IPS-18a (cell line): ENCODE measurements around the gene CFAP57.

Experiments used
- H3K27ac ChIP-seq: one replicate; pipeline ENCODE4 v1.5.1; 2013; ENCODE audit warnings: low read length
- H3K27me3 ChIP-seq: one replicate; pipeline ENCODE4 v1.6.1; 2013; ENCODE audit warnings: mild to moderate bottlenecking, low read length; ENCODE audit not compliant: control insufficient read depth, insufficient read depth
- H3K36me3 ChIP-seq: one replicate; pipeline ENCODE4 v1.6.1; 2013; ENCODE audit warnings: low read depth, low read length; ENCODE audit not compliant: control insufficient read depth
- H3K4me1 ChIP-seq: one replicate; pipeline ENCODE4 v1.6.1; 2013; ENCODE audit warnings: low read depth, low read length; ENCODE audit not compliant: control insufficient read depth
- H3K4me3 ChIP-seq: one replicate; pipeline ENCODE4 v1.5.1; 2013; ENCODE audit warnings: low read length
- H3K9ac ChIP-seq: one replicate; pipeline ENCODE4 v1.6.1; 2013; ENCODE audit warnings: mild to moderate bottlenecking, low read length, moderate library complexity
- H3K9me3 ChIP-seq: one replicate; pipeline ENCODE4 v1.6.1; 2013; ENCODE audit warnings: low read depth, low read length; ENCODE audit not compliant: control insufficient read depth

Gene CFAP57

DNA sequence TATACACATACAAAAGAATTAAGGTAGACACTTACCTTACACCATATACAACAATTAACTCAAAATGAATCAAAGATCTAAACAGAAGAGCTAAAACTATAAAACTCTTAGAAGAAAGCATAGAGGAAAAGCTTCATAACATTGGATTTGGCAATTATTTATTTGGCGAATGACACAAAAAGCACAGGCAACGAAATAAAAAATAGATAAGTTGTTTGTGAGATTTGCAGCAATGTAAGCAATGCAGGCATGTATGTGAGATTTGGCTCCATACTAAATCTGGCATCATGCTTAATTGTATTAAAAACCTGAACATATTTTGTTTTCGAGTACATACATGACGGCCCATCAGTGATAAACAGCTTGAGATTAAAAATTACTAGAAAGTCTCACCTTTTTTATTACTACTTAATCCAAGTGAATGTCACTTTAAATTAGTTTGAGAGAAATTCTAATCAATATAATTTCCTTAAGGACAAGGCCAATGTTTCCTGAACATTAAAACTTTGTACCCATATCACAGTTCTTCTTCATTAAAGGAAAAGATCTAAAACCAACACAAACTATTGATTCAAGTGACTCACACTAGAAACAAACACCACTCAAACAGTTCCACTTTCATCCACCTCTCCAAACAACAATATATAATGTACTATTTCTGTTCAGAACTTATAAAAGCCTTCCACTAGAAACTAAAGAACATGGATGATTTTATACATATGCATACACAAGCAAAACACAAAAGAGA is 74.5 kb downstream of the CFAP57 start:
- no peaks in the 10 kb centered on the region for H3K27me3 ChIP-seq
- H3K9me3 ChIP-seq: peaks cover 24% of the 10 kb centered on the region
- no peak overlapping the region for H3K4me3 ChIP-seq
- no peak overlapping the region for H3K9ac ChIP-seq
- no peak overlapping the region for H3K27ac ChIP-seq
- H3K36me3 ChIP-seq: no peaks in the 10 kb centered on the region
- H3K4me1 ChIP-seq: no peaks in the 10 kb centered on the region

DNA sequence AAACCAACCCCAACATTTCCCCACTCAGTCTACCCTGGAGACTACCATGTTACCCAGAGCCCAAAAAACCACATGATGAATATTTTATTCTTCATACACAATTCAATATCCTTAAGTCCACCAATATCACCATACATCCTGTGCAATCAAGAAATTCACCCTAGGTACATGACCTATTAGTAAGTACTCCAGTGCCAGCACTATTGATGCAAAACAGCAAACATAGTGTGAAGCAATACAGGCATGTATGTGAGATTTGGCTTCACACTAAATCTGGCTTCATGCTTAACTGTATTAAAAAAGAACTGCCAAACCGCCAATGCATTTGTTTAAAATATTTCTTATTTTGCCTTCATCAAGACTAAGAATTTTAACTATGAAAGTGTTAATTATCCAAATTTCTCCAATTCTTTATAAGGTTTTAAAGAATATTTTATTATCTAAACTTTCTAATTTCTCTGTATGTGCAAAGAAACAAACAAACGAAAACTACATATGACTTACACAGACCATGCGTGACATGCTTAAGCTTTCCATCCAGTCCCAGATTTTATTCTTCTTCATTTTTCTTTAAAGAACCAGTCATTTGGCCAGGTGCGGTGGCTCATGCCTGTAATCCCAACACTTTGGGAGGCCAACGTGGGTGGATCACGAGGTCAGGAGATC is 75.3 kb downstream of the CFAP57 start:
- no peaks in the 10 kb centered on the region for H3K27me3 ChIP-seq
- peaks cover 24% of the 10 kb centered on the region for H3K9me3 ChIP-seq
- H3K36me3 ChIP-seq: no peaks in the 10 kb centered on the region
- H3K4me1 ChIP-seq: no peaks in the 10 kb centered on the region
- no peak overlapping the region for H3K9ac ChIP-seq
- H3K4me3 ChIP-seq: no peak overlapping the region
- H3K27ac ChIP-seq: no peak overlapping the region

DNA sequence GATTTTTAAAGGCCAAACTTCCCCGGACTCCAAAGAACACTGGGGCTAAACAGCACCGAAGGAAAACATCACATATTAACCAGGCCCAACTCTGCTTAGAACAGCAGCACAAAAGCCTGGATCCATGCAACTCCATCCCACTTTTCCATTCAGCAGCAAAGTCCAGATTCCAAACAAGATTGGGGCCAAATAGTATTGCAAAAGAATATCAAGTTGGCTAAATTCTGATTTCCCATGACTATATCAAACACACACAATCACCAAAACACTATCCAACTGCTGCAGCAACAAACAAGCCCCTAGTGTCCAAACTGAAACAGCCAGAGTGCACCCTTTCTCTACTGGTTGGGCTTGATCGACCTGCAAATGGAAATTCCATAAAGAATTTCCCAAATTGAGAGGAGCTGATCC is 78.2 kb downstream of the CFAP57 start:
- Histone ChIP-seq H3K4me1 (no peaks in the 10 kb centered on the region), H3K9ac (no peak overlapping the region)

DNA sequence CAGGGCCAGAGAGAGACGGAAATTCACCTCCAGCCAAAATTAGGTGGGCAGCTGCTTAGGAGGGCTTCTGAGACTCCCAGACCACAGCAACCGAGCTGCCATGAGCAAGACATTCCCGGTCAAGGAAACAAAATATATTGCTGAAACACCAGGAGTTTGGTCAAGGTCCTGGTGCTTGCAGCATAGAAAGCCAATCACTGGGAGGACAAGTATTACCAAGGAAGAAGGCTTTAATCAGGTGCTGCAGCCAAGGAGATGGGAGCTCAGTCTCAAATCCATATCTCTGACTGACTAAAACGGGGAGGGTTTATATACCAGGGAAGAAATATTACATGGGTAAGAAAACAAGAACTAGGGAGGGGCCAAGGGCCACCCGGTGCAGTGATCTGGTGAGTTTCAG is 78.9 kb downstream of the CFAP57 start:
- no peak overlapping the region for H3K9ac ChIP-seq
- H3K9me3 ChIP-seq: peaks cover 13% of the 10 kb centered on the region

More for the DNA sequence above, 78.2 kb downstream of the CFAP57 start:
- Histone ChIP-seq H3K9me3 (peaks cover 18% of the 10 kb centered on the region), H3K27me3 (no peaks in the 10 kb centered on the region), H3K36me3 (no peaks in the 10 kb centered on the region), H3K27ac (no peak overlapping the region), H3K4me3 (no peak overlapping the region)

DNA sequence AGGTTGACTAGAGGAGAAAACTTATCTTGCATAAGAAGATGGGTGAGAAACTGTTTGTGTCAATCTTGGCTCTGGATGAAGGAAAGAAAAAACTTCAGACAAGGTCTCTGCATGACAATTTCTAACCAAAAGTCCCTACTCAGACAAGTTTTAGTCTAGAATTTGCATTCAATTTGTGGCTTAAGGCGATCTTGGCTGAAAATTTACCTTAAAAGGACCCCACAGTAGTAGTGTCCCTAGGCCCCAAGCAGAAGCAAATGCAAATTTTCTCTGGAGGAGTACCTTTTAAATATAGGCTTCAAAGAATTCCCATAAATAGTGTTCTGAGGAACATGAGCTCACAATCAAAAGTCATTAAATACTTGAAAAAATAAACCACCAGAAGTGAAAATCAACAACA is 80.1 kb downstream of the CFAP57 start:
- H3K9ac ChIP-seq: no peak overlapping the region
- H3K4me1 ChIP-seq: no peaks in the 10 kb centered on the region
- H3K36me3 ChIP-seq: no peaks in the 10 kb centered on the region
- H3K9me3 ChIP-seq: peaks cover 2% of the 10 kb centered on the region
- H3K4me3 ChIP-seq: no peak overlapping the region
- H3K27ac ChIP-seq: no peak overlapping the region
- H3K27me3 ChIP-seq: no peaks in the 10 kb centered on the region

More for the DNA sequence above, 78.9 kb downstream of the CFAP57 start:
- Histone ChIP-seq H3K27ac (no peak overlapping the region), H3K36me3 (no peaks in the 10 kb centered on the region), H3K4me1 (no peaks in the 10 kb centered on the region), H3K4me3 (no peak overlapping the region), H3K27me3 (no peaks in the 10 kb centered on the region)

DNA sequence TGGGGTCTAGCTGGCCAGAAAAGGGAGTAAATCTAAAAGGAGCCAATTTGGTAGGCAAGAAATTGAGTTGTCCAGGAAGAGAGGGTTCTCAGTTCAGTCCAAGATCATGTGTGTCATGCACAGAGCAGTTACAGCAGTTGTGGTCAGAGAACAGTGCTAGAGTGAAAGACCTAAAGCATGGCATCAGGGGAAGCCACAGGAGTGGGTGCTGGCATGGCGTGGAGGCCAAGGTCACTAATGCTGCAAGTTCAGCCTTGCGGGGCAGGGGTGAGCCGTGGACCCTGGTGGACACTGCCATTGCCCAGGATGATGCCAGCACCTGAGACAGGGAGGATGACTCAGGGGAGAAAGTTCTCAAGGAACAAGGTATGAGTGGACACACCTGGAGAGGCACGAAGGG is 81.0 kb downstream of the CFAP57 start:
- Histone ChIP-seq H3K4me3 (no peak overlapping the region), H3K9me3 (no peaks in the 10 kb centered on the region), H3K9ac (no peak overlapping the region), H3K4me1 (no peaks in the 10 kb centered on the region), H3K27ac (no peak overlapping the region), H3K27me3 (no peaks in the 10 kb centered on the region), H3K36me3 (no peaks in the 10 kb centered on the region)

DNA sequence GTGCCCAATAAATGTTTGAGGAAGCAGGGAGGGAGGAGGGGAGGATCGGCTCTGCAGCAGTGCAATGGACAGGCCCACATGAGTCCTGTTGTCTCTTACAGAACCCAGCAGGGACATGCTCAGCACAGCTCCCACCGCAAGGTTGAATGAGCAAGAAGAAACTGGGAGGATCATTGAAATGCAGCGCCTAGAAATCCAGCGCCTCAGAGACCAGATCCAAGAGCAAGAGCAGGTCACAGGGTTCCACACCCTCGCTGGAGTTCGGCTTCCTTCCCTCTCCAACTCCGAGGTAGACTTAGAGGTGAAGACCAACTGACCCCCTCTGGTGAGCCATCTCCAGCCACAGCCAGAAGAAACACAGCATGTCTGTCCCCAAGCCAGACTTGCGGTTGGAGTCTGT is 81.7 kb downstream of the CFAP57 start:
- Histone ChIP-seq H3K27ac (no peak overlapping the region), H3K4me3 (no peak overlapping the region), H3K4me1 (no peaks in the 10 kb centered on the region), H3K9me3 (no peaks in the 10 kb centered on the region), H3K36me3 (no peaks in the 10 kb centered on the region), H3K9ac (no peak overlapping the region), H3K27me3 (no peaks in the 10 kb centered on the region)

DNA sequence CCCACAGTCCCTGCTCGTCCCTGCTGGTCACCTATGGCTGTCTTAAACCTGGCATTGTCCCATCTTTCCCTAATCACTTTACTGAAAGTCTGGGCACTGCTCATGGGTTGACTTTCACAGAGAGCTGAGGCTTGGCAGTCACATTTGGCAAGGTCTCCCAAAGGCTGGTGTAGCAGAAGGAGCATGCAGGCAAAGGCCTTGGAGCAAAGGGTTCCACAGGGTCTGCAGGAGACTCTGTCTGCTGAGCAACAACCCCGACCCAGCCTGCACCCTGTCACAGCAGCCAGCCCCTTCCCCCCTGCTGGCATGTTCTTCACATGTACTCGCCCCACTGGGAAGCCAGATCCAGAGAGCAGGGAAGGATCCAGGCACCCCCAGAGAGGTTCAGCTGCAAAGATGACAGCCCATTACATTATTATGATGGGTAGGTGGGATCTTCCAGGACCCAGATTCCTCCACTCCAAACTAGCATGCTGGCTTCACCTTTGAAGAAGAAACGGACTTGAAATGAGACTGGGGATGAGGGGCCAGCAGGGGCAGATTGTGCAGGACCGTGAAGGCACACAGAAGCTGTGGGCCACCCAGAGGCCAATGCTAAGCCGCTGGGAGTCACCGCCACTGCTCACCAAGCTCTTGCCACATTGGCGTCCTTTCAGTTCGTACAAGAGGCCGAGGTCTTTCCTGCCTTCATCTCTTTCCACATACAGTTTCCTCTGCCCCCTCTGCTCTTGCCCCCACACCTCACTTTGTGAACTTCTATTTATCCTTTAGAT is 83.5 kb downstream of the CFAP57 start:
- Histone ChIP-seq H3K27me3 (no peaks in the 10 kb centered on the region), H3K4me1 (no peaks in the 10 kb centered on the region), H3K36me3 (no peaks in the 10 kb centered on the region), H3K4me3 (no peak overlapping the region), H3K9me3 (no peaks in the 10 kb centered on the region), H3K9ac (no peak overlapping the region), H3K27ac (no peak overlapping the region)

DNA sequence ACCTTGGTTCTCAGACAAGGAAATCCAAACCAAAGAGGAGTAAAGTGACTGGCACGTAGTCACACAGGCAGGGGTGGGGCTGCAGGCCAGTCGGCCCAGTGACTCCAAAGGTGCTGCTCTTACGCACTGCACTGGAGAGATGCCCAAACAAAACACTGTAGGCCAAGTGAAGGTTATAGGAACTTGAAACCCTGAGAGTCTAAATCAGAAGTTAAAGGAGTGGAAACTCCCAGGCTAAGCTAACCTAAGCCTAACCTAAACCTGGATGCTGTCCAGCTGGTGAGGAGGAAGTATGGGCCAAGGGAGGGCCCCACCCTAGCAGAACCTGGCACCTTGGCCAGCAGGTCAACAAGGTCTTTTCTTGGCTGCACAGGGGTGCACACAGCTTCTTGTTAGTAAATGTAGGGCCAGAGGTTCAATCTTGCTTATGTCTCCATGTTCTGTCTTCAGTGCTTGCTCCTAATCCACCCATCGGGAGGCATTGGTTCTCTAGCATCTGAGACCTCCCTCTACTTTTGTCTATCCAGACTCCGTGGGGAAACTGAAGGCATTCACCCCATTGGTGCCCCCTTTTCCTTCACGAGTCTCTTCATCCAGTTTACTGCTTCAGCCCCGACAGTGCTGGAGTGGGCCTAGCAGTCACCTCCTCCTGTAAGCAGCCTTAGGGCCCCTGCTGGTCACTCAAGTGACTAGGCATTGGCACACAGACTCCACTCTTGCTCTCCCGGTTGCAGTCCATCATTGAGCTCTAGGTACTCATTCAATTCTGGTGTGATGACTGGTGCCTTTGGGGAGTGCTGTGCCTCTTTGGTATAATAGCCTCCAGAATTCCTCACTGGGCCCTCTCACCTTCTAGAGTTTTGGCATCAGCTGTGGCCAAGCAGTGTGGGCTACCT is 84.8 kb downstream of the CFAP57 start:
- Histone ChIP-seq H3K27me3 (no peaks in the 10 kb centered on the region), H3K4me1 (no peaks in the 10 kb centered on the region), H3K4me3 (no peak overlapping the region), H3K36me3 (no peaks in the 10 kb centered on the region), H3K27ac (no peak overlapping the region), H3K9me3 (peaks cover 6% of the 10 kb centered on the region), H3K9ac (no peak overlapping the region)

DNA sequence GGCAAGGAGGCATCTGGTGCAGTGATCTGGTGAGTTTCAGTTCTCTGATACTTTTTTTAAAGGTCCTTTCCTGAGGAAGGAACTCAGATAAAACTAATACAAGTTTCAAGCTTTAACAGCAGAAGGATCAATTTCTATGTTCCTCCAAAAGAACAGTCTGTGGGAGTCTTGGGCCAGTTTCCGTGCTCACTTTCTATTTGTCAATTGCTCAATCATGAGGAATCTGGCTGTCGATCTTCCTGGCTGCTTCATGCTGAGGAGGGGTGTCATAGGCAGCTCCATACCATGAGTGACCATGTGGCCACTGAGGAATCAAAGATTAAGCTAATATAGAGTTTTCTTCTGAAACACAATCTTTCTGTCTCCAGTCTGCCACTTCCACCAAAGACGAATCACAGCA is 86.2 kb downstream of the CFAP57 start:
- Histone ChIP-seq H3K9ac (no peak overlapping the region), H3K9me3 (peaks cover 16% of the 10 kb centered on the region), H3K27ac (no peak overlapping the region), H3K4me3 (no peak overlapping the region), H3K4me1 (no peaks in the 10 kb centered on the region), H3K36me3 (no peaks in the 10 kb centered on the region), H3K27me3 (no peaks in the 10 kb centered on the region)

DNA sequence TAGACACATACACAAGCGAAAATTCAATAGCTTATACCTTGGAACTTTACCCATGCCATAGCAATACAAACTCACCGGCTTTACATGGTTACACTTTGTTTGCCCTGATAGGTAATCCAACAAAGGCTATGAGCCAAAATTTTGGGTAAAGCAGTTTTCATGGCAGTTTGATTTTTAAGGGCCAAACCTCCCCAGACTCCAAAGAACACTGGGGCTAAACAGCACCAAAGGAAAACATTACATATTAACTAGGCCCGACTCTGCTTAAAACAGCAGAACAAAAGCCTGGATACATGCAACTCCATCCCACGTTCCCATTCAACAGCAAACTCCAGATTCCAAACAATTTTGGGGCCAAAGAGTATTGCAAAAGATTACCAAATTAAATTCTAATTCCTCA is 93.3 kb downstream of the CFAP57 start:
- Histone ChIP-seq H3K4me3 (no peak overlapping the region), H3K4me1 (peaks cover 9% of the 10 kb centered on the region), H3K9me3 (peaks cover 24% of the 10 kb centered on the region), H3K27me3 (no peaks in the 10 kb centered on the region), H3K9ac (no peak overlapping the region), H3K36me3 (no peaks in the 10 kb centered on the region), H3K27ac (no peak overlapping the region)
